Panc1 (cell line): ENCODE measurements around the gene ABCA8.

ENCODE experiments used
- POLR2AphosphoS5 ChIP-seq: IDR thresholded peaks from 2 replicates; pipeline ENCODE4 v1.6.1; 2012; ENCODE audit warnings: mild to moderate bottlenecking, low read depth, low read length, moderate library complexity
- SIN3A ChIP-seq: IDR thresholded peaks from 2 replicates; pipeline ENCODE4 v1.6.1; 2012; ENCODE audit warnings: low read depth, mild to moderate bottlenecking, low read length, moderate library complexity, borderline replicate concordance; ENCODE audit not compliant: insufficient read depth
- TF ChIP-seq, protein P1 (sequence below), 2 experiments: IDR thresholded peaks; 2 replicates each; pipeline ENCODE4 v1.6.1; 2011 to 2012; ENCODE audit warnings: low read depth in 2 of 2, control low read depth in 1 of 2, low read length in 1 of 2, mild to moderate bottlenecking in 1 of 2, moderate library complexity in 1 of 2; ENCODE audit not compliant: insufficient read depth in 1 of 2
- TF ChIP-seq, protein P2 (sequence below): fragments of 450-650 bp; IDR thresholded peaks from 2 replicates; pipeline ENCODE4 v1.5.1; 2017; ENCODE audit warnings: mild to moderate bottlenecking

DNA sequence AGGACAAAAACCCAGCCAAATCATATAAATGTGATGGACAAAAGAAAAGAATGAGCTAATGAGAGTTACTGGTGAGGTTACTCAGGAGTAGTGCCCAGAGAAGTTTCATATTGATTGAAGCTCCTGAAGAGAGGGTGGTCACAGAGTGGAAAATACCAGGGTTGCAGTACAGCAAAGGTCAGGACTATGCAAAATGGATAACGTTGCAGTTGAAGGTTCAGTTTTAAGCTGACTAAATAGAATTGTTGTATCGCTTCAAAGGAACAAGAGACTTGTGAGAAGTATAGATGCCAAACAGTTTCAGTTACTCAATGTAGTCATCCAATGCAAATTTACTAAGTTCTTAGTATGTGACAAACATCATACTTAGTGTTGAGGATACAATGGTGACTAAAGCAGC, 47.1 kb downstream of the ABCA8 start:
- TF ChIP-seq, protein P1, sequence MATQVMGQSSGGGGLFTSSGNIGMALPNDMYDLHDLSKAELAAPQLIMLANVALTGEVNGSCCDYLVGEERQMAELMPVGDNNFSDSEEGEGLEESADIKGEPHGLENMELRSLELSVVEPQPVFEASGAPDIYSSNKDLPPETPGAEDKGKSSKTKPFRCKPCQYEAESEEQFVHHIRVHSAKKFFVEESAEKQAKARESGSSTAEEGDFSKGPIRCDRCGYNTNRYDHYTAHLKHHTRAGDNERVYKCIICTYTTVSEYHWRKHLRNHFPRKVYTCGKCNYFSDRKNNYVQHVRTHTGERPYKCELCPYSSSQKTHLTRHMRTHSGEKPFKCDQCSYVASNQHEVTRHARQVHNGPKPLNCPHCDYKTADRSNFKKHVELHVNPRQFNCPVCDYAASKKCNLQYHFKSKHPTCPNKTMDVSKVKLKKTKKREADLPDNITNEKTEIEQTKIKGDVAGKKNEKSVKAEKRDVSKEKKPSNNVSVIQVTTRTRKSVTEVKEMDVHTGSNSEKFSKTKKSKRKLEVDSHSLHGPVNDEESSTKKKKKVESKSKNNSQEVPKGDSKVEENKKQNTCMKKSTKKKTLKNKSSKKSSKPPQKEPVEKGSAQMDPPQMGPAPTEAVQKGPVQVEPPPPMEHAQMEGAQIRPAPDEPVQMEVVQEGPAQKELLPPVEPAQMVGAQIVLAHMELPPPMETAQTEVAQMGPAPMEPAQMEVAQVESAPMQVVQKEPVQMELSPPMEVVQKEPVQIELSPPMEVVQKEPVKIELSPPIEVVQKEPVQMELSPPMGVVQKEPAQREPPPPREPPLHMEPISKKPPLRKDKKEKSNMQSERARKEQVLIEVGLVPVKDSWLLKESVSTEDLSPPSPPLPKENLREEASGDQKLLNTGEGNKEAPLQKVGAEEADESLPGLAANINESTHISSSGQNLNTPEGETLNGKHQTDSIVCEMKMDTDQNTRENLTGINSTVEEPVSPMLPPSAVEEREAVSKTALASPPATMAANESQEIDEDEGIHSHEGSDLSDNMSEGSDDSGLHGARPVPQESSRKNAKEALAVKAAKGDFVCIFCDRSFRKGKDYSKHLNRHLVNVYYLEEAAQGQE (IDR thresholded peaks at IDR 0.05; ENCODE audit: insufficient read depth in 1 of 2, low read depth in 2 of 2, low read length in 1 of 2), result no peak
- TF ChIP-seq, protein P2, sequence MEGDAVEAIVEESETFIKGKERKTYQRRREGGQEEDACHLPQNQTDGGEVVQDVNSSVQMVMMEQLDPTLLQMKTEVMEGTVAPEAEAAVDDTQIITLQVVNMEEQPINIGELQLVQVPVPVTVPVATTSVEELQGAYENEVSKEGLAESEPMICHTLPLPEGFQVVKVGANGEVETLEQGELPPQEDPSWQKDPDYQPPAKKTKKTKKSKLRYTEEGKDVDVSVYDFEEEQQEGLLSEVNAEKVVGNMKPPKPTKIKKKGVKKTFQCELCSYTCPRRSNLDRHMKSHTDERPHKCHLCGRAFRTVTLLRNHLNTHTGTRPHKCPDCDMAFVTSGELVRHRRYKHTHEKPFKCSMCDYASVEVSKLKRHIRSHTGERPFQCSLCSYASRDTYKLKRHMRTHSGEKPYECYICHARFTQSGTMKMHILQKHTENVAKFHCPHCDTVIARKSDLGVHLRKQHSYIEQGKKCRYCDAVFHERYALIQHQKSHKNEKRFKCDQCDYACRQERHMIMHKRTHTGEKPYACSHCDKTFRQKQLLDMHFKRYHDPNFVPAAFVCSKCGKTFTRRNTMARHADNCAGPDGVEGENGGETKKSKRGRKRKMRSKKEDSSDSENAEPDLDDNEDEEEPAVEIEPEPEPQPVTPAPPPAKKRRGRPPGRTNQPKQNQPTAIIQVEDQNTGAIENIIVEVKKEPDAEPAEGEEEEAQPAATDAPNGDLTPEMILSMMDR, result no peak
- TF ChIP-seq POLR2AphosphoS5 (no peak), SIN3A (no peak)
